ENCODE measurements around the gene SLC5A11.

Gene SLC5A11

GRCh38 chr16:24846548-24847357 lies 990 bp downstream of the SLC5A11 start:
- no peak for TF ChIP-seq CTCF (IDR thresholded peaks at IDR 0.05; ENCODE audit: low read depth, low read length, missing control alignments)
- no peak for DNase-seq (ENCODE audit: low read depth)
- H3K4me3 ChIP-seq (ENCODE audit: low read depth, low read length), result no peak overlapping the region

- no peak for DNase-seq (ENCODE audit: low read depth)
- H3K4me3 ChIP-seq (ENCODE audit: low read depth, low read length), result no peak overlapping the region
Observed at GRCh38 chr16:24847358-24847664, 1.5 kb downstream of the SLC5A11 start.

GRCh38 chr16:24848065-24848464 lies 2.3 kb downstream of the SLC5A11 start:
- H3K4me3 ChIP-seq (ENCODE audit: low read depth, low read length), result no peak overlapping the region
- no peak for TF ChIP-seq CTCF (IDR thresholded peaks at IDR 0.05; ENCODE audit: low read depth, low read length, missing control alignments)
- no peak for DNase-seq (ENCODE audit: low read depth)

More at GRCh38 chr16:24847358-24847664, 1.5 kb downstream of the SLC5A11 start:
- TF ChIP-seq CTCF (IDR thresholded peaks at IDR 0.05; ENCODE audit: low read depth, low read length, missing control alignments), result no peak

GRCh38 chr16:24849641-24850040 lies 3.9 kb downstream of the SLC5A11 start:
- no peak overlapping the region for H3K4me3 ChIP-seq (ENCODE audit: low read depth, low read length)
- TF ChIP-seq CTCF (IDR thresholded peaks at IDR 0.05; ENCODE audit: low read depth, low read length, missing control alignments), result no peak
- DNase-seq (ENCODE audit: low read depth), result no peak

GRCh38 chr16:24850289-24850938 lies 4.7 kb downstream of the SLC5A11 start:
- H3K4me3 ChIP-seq (ENCODE audit: low read depth, low read length), result no peak overlapping the region
- TF ChIP-seq CTCF (IDR thresholded peaks at IDR 0.05; ENCODE audit: low read depth, low read length, missing control alignments), result no peak
- no peak for DNase-seq (ENCODE audit: low read depth)

GRCh38 chr16:24851700-24852099 lies 5.9 kb downstream of the SLC5A11 start:
- no peak for DNase-seq (ENCODE audit: low read depth)
- H3K4me3 ChIP-seq (ENCODE audit: low read depth, low read length), result no peak overlapping the region
- TF ChIP-seq CTCF (IDR thresholded peaks at IDR 0.05; ENCODE audit: low read depth, low read length, missing control alignments), result no peak
